Measurements from ENCODE around the gene PAEP. TPM values are rescaled to one million over a fixed set of nuclear protein-coding genes. Genes with fewer than 3 reads are reported as not detected.
"Not testable (repeated sequence)": the region's sequence is repeated elsewhere in the genome, so short reads cannot be mapped to it uniquely, and the experiment has no call there.

The PAEP gene
- total and polyA plus RNA-seq, 3 donors from 2014 or later = 2.5 TPM; not detected in 2

GRCh38 chr9:135544981-135545635 is 16.4 kb upstream of the PAEP start:
- DNase-seq = no peak
- 72 to 74% methylated on average over 17 to 18 of the region's 18 CpGs for WGBS, 2 donors
- Histone ChIP-seq H3K4me3 (no peak overlapping the region), H3K36me3 (ENCODE audit: low read depth, missing control alignments) (no peaks in the 10 kb centered on the region), H3K9me3 (no peaks in the 10 kb centered on the region), H3K27ac (no peak overlapping the region), H3K4me1 (no peaks in the 10 kb centered on the region), H3K27me3 (no peaks in the 10 kb centered on the region)
- TF ChIP-seq CTCF (IDR thresholded peaks at IDR 0.05) (no peak), POLR2A (IDR thresholded peaks at IDR 0.05) (no peak)
- intact Hi-C loops (cut with DNase I; ENCODE audit: low total_unique reads) = no loop called here

GRCh38 chr9:135545646-135546176 is 15.8 kb upstream of the PAEP start, which contains the start of gene OBP2A:
Gene OBP2A, plus strand, starts transcription at chr9:135546126. Its CDS starts 55 bp downstream, at chr9:135546181.
- DNase-seq, H3K27me3 ChIP-seq: not testable (repeated sequence)

GRCh38 chr9:135546792-135547617 is 14.6 kb upstream of the PAEP start:
- H3K9me3 ChIP-seq; DNase-seq; intact Hi-C loops (cut with DNase I; ENCODE audit: low total_unique reads); H3K4me3 ChIP-seq; H3K36me3 ChIP-seq (ENCODE audit: low read depth, missing control alignments); H3K4me1 ChIP-seq; H3K27ac ChIP-seq; H3K27me3 ChIP-seq: not testable (repeated sequence)
- 89 to 90% methylated on average over 4 to 21 of the region's 21 CpGs for WGBS, 2 donors

More at GRCh38 chr9:135545646-135546176, 15.8 kb upstream of the PAEP start, which contains the start of gene OBP2A:
- H3K4me1 ChIP-seq; H3K9me3 ChIP-seq; intact Hi-C loops (cut with DNase I; ENCODE audit: low total_unique reads); H3K27ac ChIP-seq; H3K4me3 ChIP-seq; H3K36me3 ChIP-seq (ENCODE audit: low read depth, missing control alignments): not testable (repeated sequence)
- WGBS, 2 donors = 55 to 73% methylated on average over 11 to 12 of the region's 19 CpGs

- Histone ChIP-seq H3K4me1 (no peaks in the 10 kb centered on the region), H3K27me3 (no peaks in the 10 kb centered on the region), H3K36me3 (ENCODE audit: low read depth, missing control alignments) (no peaks in the 10 kb centered on the region), H3K9me3 (no peaks in the 10 kb centered on the region), H3K4me3 (no peak overlapping the region), H3K27ac (no peak overlapping the region)
- no peak for DNase-seq
- 90 to 95% methylated on average over 21 to 24 of the region's 28 CpGs for WGBS, 2 donors
- intact Hi-C loops (cut with DNase I; ENCODE audit: low total_unique reads) = no loop called here
- TF ChIP-seq POLR2A (IDR thresholded peaks at IDR 0.05) (no peak), CTCF (IDR thresholded peaks at IDR 0.05) (no peak)
Measured at GRCh38 chr9:135547756-135548736, 13.5 kb upstream of the PAEP start.

GRCh38 chr9:135549478-135550343 is 11.8 kb upstream of the PAEP start:
- DNase-seq; intact Hi-C loops (cut with DNase I; ENCODE audit: low total_unique reads); H3K36me3 ChIP-seq (ENCODE audit: low read depth, missing control alignments); H3K27ac ChIP-seq; H3K9me3 ChIP-seq; H3K27me3 ChIP-seq; H3K4me1 ChIP-seq; H3K4me3 ChIP-seq: not testable (repeated sequence)
- WGBS, 2 donors = 85 to 86% methylated on average over 11 to 28 of the region's 28 CpGs
